Femur (tissue), 1 donor: ENCODE results near the gene LHX6.

Experiments used
- DNase-seq: peaks from one replicate; pipeline ENCODE4 v3.0.0-alpha.2; 2017

The LHX6 gene

GRCh38 chr9:122234022-122234748 is 5.4 kb upstream of the LHX6 start:
- no peak for DNase-seq

DNA sequence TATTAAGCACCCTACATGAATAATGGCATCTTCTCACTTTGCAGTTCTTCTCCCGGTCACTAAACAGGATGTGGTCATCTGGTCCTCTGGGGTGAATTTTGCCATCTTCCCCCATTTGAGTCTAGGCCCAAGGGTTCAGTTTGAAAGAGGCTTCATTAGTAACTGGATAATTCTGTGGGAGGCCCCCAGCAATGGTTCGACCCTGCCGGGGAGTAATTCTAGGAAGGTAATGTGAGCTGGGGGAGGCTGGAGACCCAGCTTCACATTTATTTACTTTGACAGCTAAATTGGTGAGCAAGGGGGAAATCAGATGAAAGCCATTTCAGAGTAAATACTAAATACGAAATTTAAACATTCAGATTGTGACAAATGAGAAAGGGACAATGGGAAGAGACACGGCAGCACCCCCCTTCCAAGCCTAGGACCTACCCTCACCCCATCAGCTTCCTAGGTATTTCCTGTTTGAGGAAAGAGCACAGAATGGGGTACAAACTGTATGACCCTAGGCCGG is 4.1 kb upstream of the LHX6 start:
- DNase-seq, result no peak

DNA sequence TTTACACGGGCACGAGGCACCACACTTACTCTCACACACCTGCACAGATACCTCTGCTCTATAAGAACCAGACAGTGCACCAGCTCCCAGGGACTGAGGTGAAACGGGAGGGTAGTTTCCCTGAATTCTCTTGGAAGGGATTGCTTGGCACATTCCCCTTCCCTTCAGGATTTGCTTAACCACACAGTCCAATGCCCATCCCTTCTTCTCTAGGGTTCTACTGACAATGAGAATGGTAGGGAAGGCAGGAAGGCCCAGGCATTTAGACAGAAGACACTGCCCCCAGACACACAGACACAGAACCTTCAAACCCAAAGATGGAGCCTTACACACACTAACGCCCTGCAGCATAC is 704 bp upstream of the LHX6 start:
- no peak for DNase-seq

DNA sequence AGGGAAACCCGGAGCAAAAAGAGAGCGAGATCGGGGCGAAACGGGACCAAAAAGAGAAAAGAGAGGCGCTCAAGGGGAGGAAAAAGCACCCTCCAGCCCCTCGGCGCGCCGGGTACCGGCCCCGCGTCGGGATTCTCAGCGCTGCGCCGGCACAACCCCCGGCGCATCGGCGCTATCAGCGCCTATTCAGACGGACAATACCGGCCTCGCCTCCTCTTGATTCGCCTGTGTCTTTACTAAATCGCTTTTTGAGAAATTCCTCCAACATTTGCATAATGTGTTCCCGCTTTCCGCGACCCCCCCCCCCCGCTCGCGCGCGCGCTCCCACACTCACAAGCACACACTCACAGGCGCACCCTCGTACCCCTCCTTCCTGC is 578 bp downstream of the LHX6 start:
- DNase-seq, result no peak

DNA sequence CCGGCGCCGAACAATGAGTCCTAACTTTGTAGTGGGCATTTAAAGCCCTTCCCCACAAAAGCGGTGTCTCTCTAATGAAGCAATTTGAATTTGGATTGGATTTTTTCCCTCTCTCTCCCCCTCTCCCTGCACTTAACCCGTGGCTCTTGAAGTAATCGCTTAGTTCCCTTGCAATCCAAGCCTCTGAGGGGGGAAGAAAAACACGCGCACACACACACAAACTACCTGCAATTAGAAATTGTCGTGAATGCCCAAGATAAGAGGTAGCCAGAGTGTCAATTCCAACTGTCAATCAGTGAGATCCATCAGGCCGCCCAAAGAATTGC is 1.2 kb downstream of the LHX6 start:
- DNase-seq, result no peak

GRCh38 chr9:122226758-122227574 is 1.8 kb downstream of the LHX6 start:
- DNase-seq, result no peak

- DNase-seq, result no peak
Observed at GRCh38 chr9:122226142-122226757, 2.5 kb downstream of the LHX6 start.

GRCh38 chr9:122225312-122226141 is 3.2 kb downstream of the LHX6 start:
- no peak for DNase-seq

DNA sequence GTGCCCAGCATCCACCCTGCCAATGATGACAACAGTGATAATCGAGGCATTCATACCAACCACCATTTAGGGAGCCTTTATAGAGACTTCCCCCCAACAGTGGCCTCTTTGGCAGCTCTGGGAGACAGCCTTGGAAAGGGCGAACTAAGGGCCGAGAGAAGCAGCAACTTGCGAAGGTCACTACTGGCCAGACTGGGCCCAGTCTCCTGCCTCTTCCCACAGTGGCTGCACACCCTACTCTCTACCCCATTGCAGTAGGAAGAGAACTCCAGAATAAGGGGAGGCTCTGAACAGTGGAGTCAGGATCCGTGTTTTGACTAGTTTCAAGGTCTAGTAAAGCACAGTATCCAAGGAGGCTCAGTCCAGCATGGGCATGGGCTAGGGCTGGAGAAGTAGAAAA is 5.3 kb downstream of the LHX6 start:
- DNase-seq, result no peak

DNA sequence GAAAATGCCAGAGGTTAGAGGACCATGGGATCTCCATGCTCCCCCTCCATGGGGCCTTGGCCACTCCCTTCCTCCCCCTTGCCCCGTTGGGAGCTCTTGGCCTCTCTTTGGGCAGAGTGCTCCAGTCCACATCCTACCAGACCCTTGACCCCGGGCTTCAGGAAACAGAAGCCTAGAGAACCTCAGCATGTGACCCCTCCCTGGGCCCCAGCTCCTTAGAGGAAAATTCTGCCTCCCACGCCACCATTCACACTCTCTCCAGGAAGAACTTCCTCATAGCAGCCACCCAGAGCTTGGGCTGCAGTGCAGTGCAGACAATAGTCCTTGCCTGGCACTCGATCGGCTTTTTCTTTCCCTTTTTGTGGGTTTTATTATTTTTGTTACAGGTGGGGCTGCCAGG is 6.0 kb downstream of the LHX6 start:
- DNase-seq, result no peak

DNA sequence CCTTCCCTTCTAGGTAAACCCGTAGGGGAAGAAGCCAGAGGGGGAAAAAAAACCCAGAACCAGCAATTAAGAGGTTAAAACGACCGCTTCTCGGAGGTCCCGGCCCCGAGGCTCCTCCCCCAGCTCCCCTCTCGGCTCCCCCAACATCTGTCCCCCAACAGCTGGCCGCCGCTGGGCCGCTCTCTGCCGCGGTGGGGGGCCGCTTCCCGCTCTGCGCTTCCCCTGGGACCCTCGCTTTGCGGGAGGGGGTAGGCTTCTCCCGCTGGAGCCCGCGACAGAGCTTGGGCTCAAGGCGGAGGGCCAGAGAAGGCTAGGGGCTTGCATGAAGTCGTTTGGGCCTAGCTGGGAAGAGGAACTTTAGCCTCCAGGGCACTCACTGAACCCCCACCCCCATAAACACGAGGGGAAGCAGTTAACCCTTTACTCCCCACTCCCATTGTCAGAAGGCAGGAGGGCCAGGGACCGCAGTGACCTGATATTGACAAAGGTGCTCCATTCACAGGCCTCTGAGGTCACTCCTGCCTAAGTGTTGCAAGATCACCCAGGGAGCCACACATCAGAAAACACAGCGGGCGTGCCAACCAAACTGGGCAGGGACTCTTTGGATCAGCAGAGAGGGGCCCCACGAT is 7.5 kb downstream of the LHX6 start:
- no peak for DNase-seq

- no peak for DNase-seq
Observed at GRCh38 chr9:122220673-122221182, 8.0 kb downstream of the LHX6 start.

DNA sequence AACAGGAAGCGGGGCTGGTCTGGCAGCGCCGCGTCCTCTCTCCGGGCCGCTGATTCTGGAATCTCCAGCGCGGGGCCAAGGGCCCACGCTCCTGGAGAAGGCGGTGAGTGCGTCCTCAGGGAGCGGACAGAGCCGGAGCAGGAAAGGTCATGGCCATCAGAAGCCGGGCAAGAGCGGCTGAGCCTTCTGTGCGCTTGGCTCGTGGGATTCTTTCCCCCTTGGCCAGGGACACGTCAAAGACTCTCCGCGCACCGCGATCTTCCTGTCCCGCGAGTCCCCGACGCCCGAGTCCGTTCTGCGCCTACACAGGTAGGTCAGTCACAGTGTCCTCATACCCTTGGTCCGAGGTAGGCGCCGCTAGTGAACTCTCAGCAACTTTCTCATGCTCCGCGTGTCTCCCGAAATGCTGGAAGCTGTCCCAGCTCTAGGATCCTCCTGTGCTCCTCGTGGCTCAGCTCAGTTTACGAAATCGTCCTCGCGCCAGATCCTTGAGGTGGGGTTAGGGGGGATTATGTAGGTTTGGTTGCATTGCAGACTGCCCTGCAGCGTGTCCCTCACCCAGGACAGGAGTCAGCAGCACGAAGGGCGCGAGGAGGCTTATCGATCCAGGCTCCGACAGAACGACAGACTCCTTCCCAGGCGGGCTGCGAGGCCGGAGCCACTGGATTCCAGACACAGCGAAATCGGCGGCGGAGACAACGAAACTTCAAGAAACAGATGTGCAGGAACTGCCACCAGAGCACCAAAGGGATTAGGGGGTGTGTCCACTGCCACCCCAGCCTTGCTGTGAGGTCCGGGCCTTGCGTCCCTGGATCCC is 8.7 kb downstream of the LHX6 start:
- DNase-seq, result no peak

GRCh38 chr9:122218935-122219855 is 9.6 kb downstream of the LHX6 start:
- DNase-seq, result no peak

GRCh38 chr9:122218071-122218934 is 10.5 kb downstream of the LHX6 start:
- no peak for DNase-seq

- DNase-seq, result no peak
Observed at GRCh38 chr9:122217640-122218039, 11.1 kb downstream of the LHX6 start.

GRCh38 chr9:122216798-122217418 is 11.8 kb downstream of the LHX6 start:
- DNase-seq, result no peak

DNA sequence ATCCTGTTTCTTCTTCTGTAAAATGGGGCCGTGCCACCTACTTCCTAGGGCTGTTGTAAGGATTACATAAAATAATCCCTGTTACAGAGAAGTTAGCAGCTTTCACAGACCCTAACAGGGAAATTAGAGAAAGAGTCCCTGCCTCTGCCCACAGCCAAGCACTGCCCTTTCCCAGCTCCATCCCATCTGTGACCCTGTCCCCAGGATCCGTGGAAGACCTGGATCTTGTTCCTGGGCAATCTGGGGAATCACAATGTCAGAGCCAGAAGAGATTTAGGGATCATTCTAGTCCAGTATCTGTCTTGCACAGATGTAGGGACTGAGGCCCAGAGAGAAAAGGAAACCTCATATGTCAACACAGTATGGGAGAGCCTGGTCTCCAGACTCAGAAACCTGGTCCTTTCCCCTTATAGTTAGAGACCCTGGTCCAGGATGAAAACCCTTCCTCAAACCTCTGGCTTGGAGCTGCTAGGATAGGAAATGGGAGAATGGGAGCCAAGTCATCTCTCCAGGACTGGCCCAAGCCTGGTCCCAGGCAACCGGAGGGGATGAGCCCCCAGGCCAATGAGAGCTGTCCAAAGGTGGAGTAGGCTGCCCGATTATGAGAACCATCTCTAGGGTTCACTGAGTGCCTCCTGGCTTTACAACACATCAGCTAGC is 12.5 kb downstream of the LHX6 start:
- DNase-seq, result no peak
